ENCODE measurements around the gene PLEKHA4.

GRCh38 chr19:48799358-48800300 is 68.8 kb downstream of the PLEKHA4 start:
- TF ChIP-seq, protein P1, sequence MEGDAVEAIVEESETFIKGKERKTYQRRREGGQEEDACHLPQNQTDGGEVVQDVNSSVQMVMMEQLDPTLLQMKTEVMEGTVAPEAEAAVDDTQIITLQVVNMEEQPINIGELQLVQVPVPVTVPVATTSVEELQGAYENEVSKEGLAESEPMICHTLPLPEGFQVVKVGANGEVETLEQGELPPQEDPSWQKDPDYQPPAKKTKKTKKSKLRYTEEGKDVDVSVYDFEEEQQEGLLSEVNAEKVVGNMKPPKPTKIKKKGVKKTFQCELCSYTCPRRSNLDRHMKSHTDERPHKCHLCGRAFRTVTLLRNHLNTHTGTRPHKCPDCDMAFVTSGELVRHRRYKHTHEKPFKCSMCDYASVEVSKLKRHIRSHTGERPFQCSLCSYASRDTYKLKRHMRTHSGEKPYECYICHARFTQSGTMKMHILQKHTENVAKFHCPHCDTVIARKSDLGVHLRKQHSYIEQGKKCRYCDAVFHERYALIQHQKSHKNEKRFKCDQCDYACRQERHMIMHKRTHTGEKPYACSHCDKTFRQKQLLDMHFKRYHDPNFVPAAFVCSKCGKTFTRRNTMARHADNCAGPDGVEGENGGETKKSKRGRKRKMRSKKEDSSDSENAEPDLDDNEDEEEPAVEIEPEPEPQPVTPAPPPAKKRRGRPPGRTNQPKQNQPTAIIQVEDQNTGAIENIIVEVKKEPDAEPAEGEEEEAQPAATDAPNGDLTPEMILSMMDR (IDR thresholded peaks at IDR 0.05 in 2 of 3, conservative IDR thresholded peaks at IDR 0.05 in 1 of 3; ENCODE audit: control insufficient read depth in 2 of 3, extremely low read depth in 1 of 3, insufficient read depth in 1 of 3, low read depth in 3 of 3, low read length in 3 of 3), result no peak
- TF ChIP-seq, protein P2, sequence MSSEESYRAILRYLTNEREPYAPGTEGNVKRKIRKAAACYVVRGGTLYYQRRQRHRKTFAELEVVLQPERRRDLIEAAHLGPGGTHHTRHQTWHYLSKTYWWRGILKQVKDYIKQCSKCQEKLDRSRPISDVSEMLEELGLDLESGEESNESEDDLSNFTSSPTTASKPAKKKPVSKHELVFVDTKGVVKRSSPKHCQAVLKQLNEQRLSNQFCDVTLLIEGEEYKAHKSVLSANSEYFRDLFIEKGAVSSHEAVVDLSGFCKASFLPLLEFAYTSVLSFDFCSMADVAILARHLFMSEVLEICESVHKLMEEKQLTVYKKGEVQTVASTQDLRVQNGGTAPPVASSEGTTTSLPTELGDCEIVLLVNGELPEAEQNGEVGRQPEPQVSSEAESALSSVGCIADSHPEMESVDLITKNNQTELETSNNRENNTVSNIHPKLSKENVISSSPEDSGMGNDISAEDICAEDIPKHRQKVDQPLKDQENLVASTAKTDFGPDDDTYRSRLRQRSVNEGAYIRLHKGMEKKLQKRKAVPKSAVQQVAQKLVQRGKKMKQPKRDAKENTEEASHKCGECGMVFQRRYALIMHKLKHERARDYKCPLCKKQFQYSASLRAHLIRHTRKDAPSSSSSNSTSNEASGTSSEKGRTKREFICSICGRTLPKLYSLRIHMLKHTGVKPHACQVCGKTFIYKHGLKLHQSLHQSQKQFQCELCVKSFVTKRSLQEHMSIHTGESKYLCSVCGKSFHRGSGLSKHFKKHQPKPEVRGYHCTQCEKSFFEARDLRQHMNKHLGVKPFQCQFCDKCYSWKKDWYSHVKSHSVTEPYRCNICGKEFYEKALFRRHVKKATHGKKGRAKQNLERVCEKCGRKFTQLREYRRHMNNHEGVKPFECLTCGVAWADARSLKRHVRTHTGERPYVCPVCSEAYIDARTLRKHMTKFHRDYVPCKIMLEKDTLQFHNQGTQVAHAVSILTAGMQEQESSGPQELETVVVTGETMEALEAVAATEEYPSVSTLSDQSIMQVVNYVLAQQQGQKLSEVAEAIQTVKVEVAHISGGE (CRISPR knock-in tag; IDR thresholded peaks at IDR 0.05), result no peak
- no peak for TF ChIP-seq EZH2 (IDR thresholded peaks at IDR 0.05; ENCODE audit: borderline replicate concordance, control insufficient read depth, low read depth, low read length)
- no peak for TF ChIP-seq FOXM1 (IDR thresholded peaks at IDR 0.05; ENCODE audit: low read depth, low read length)
- TF ChIP-seq ZSCAN29 (IDR thresholded peaks at IDR 0.05), result no peak
- no peak for TF ChIP-seq ZNF622 (IDR thresholded peaks at IDR 0.05)
- no peak for TF ChIP-seq NR2C2 (IDR thresholded peaks at IDR 0.05; ENCODE audit: borderline replicate concordance, control insufficient read depth, insufficient read length, low read depth)
- TF ChIP-seq POLR2A (IDR thresholded peaks at IDR 0.05; ENCODE audit: low read depth, low read length), result no peak; the same call in 1 of the 2 replicates
- no peak for TF ChIP-seq EP300 (IDR thresholded peaks at IDR 0.05; ENCODE audit: borderline replicate concordance in 1 of 2, control insufficient read depth in 1 of 2, low read depth in 2 of 2, low read length in 2 of 2)
- no peak for TF ChIP-seq BMI1 (IDR thresholded peaks at IDR 0.05; ENCODE audit: borderline replicate concordance)
- no peak for TF ChIP-seq BACH1 (IDR thresholded peaks at IDR 0.05; ENCODE audit: borderline replicate concordance)
- TF ChIP-seq WRNIP1 (IDR thresholded peaks at IDR 0.05; ENCODE audit: borderline replicate concordance, low read depth, low read length), result no peak
- no peak for TF ChIP-seq HDGF (IDR thresholded peaks at IDR 0.05)
- no peak for TF ChIP-seq JUNB (IDR thresholded peaks at IDR 0.05)
